Panc1 (cell line): ENCODE measurements around the gene PKP1.

Experiments
- POLR2AphosphoS5 ChIP-seq: IDR thresholded peaks from 2 replicates; pipeline ENCODE4 v1.6.1; 2012; ENCODE audit warnings: mild to moderate bottlenecking, low read depth, low read length, moderate library complexity
- TF ChIP-seq, protein P1 (sequence below): fragments of 450-650 bp; IDR thresholded peaks from 2 replicates; pipeline ENCODE4 v1.5.1; 2017; ENCODE audit warnings: mild to moderate bottlenecking

DNA sequence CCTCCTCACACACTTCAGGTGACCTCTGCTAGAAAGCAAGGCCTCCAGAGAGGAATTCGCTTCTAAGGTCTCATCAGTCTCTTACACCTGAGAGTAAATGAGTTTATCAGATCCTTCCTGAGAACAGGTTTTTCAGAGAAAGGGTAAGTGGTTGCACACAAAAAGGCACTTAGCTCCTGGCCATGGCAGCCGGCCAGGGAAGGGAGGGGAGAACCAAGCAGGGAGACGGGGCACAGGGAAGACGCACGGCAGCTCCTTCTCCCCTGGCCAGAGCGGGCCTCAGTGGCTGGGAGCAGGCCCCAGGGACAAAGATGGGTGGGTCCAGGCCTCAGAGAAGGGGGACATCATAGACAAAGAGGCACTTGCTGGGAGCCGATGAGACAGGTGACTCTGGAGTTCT lies 97.8 kb downstream of the PKP1 start:
- TF ChIP-seq, protein P1, sequence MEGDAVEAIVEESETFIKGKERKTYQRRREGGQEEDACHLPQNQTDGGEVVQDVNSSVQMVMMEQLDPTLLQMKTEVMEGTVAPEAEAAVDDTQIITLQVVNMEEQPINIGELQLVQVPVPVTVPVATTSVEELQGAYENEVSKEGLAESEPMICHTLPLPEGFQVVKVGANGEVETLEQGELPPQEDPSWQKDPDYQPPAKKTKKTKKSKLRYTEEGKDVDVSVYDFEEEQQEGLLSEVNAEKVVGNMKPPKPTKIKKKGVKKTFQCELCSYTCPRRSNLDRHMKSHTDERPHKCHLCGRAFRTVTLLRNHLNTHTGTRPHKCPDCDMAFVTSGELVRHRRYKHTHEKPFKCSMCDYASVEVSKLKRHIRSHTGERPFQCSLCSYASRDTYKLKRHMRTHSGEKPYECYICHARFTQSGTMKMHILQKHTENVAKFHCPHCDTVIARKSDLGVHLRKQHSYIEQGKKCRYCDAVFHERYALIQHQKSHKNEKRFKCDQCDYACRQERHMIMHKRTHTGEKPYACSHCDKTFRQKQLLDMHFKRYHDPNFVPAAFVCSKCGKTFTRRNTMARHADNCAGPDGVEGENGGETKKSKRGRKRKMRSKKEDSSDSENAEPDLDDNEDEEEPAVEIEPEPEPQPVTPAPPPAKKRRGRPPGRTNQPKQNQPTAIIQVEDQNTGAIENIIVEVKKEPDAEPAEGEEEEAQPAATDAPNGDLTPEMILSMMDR, result no peak
- no peak for TF ChIP-seq POLR2AphosphoS5
